Tibial artery (tissue), 4 donors: ENCODE results near the gene TRPM1.

Experiments used
- DNase-seq, 2 donors: peaks; one replicate each; pipeline ENCODE4 v3.0.0-alpha.2; 2019
- H3K27ac ChIP-seq, 2 donors: fragments of 200-600 bp; sonication (generic) in 1 of 2; 1 replicate in 1 of 2; 2 replicates in 1 of 2; pipeline ENCODE4 v1.5.1; 2018 to 2019; ENCODE audit warnings: mild to moderate bottlenecking in 1 of 2
- H3K27me3 ChIP-seq, 2 donors: fragments of 200-600 bp; sonication (generic) in 1 of 2; one replicate each; pipeline versions ENCODE4 v1.5.1 to v1.6.0; 2016 to 2019
- H3K36me3 ChIP-seq, 3 donors: fragments of 200-600 bp; sonication (generic) in 2 of 3; one replicate each; pipeline ENCODE4 v1.5.1; 2016 to 2019; ENCODE audit warnings: mild to moderate bottlenecking in 2 of 3
- H3K4me1 ChIP-seq, 4 donors: fragments of 200-600 bp; sonication (generic) in 2 of 4; 1 replicate in 3 of 4; 2 replicates in 1 of 4; pipeline ENCODE4 v1.5.1; 2016 to 2019
- H3K4me3 ChIP-seq, 2 donors: fragments of 200-600 bp; sonication (generic) in 1 of 2; 1 replicate in 1 of 2; 2 replicates in 1 of 2; pipeline ENCODE4 v1.5.1; 2018 to 2019; ENCODE audit warnings: mild to moderate bottlenecking in 2 of 2
- H3K9me3 ChIP-seq, 3 donors: fragments of 200-600 bp; sonication (generic) in 1 of 3; one replicate each; pipeline ENCODE4 v1.5.1; 2016 to 2019
- CTCF ChIP-seq, 2 experiments: fragments of 200-600 bp in 1 of 2; fragments of 450-650 bp in 1 of 2; IDR thresholded peaks; one replicate each; pipeline ENCODE4 v1.5.1; 2017 to 2019; ENCODE audit warnings: antibody characterized with exemption in 2 of 2, mild to moderate bottlenecking in 1 of 2, moderate library complexity in 1 of 2
- intact Hi-C: fragments of 100-400 bp; cut with DNase I; formaldehyde crosslinking; loops from one replicate; pipeline ENCODE4 v1.15.0; 2023; ENCODE audit warnings: low total_unique reads

TRPM1 gene

DNA sequence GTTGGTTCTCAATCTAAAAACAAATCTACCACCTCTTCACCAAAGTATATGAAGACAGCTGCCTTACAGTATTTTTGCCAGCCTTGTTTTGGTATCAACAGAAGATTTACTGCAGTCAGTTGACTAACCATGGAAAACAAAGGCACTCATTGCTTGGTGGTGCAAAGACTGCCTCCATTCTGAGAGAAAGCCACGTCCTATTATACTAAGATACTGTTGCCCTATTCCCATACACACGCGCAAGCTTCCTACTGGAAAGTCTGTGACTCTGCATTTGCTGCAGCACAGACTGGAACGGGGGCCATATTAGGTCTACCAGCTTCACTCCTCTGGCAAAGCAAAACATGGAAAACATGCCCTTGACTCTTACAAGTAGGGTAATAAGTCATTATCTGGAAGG lies 128.1 kb downstream of the TRPM1 start:
- peaks cover 0 to 5% (median 0%) of the 10 kb centered on the region in 4 donors for H3K4me1 ChIP-seq
- H3K9me3 ChIP-seq = no peaks in the 10 kb centered on the region
- intact Hi-C loops = no loop called here
- DNase-seq = no peak
- no peak for TF ChIP-seq CTCF (IDR thresholded peaks at IDR 0.05)
- no peak overlapping the region for H3K27ac ChIP-seq
- H3K4me3 ChIP-seq = no peak overlapping the region
- H3K27me3 ChIP-seq = no peaks in the 10 kb centered on the region
- peaks cover 0 to 33% (median 31%) of the 10 kb centered on the region in 3 donors for H3K36me3 ChIP-seq

DNA sequence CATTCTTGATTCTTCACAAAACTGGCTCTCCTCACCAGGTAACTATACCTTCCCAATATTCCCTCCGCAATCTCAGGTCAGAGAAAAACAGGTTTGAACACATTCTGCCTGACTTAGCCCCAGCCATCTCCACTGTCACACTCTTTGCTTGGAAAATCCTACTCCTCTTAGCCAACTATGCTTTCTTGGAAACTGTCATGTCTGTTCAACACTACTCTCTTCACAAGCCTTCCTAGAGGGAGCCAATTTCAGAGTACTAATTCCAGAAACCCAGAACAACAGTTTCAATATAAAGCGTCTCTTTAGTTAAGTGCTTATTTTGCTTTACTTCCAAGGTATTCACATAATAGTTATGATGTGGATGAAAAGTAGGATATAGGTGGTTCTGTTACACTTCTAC lies 131.8 kb downstream of the TRPM1 start:
- H3K36me3 ChIP-seq = peaks cover 7 to 45% (median 28%) of the 10 kb centered on the region in 3 donors
- TF ChIP-seq CTCF (IDR thresholded peaks at IDR 0.05) = no peak
- intact Hi-C loops = no loop called here

DNA sequence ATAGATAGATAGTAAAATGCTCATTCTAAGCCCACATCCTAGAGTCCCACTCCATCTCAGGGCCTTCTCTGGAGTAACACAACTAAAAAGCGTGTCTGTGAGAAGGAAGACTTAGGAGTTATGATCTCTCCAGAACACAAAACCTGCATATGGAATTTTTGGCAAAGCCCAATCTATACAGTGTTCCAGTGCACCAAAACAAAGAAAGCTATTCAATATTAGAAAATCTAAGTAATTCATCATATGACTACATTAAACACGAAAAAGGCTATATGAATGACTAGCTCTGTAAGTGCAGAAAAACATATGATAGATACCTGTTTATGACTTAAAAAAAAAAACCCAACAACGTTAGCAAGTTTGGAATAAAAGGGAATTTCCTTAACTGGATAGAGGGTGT lies 137.8 kb downstream of the TRPM1 start:
- Histone ChIP-seq H3K9me3 (no peaks in the 10 kb centered on the region), H3K4me3 (no peak overlapping the region), H3K36me3 (peaks cover 21 to 57% (median 41%) of the 10 kb centered on the region in 3 donors), H3K4me1 (no peaks in the 10 kb centered on the region), H3K27ac (no peak overlapping the region), H3K27me3 (no peaks in the 10 kb centered on the region)
- TF ChIP-seq CTCF (IDR thresholded peaks at IDR 0.05) = no peak
- intact Hi-C loops = no loop called here
- DNase-seq = no peak

More for the DNA sequence above, 131.8 kb downstream of the TRPM1 start:
- H3K27me3 ChIP-seq = no peaks in the 10 kb centered on the region
- no peak overlapping the region for H3K4me3 ChIP-seq
- no peaks in the 10 kb centered on the region for H3K9me3 ChIP-seq
- no peaks in the 10 kb centered on the region for H3K4me1 ChIP-seq
- no peak for DNase-seq
- no peak overlapping the region for H3K27ac ChIP-seq

DNA sequence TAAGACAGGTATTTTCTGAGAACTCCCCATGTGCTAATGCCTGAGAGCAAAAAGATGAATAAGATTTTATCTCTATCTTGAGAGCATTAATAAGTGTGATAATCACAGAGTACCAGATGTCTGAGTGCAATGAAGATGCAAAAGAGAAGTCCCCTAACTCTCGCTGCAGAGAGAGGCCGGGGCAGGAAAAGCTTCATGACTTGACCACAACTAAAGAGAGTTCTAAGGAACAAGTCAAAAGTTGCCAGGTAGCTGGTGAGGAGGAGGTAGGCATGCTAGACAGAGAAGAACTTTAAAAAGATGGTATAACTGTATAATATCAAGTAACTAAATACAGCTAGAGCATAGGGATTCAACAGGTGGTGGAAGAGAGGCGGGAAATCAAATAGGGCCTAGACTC lies 138.9 kb downstream of the TRPM1 start:
- TF ChIP-seq CTCF (IDR thresholded peaks at IDR 0.05) = no peak
- Histone ChIP-seq H3K4me1 (no peaks in the 10 kb centered on the region), H3K36me3 (peaks cover 28 to 67% (median 51%) of the 10 kb centered on the region in 3 donors), H3K9me3 (no peaks in the 10 kb centered on the region), H3K27me3 (no peaks in the 10 kb centered on the region), H3K4me3 (no peak overlapping the region), H3K27ac (no peak overlapping the region)
- no peak for DNase-seq
- intact Hi-C loops = no loop called here

GRCh38 chr15:30962079-30962478 lies 139.4 kb downstream of the TRPM1 start:
- Histone ChIP-seq H3K27me3 (no peaks in the 10 kb centered on the region), H3K4me3 (no peak overlapping the region), H3K36me3 (peaks cover 34 to 73% (median 57%) of the 10 kb centered on the region in 3 donors), H3K9me3 (no peaks in the 10 kb centered on the region), H3K27ac (no peak overlapping the region), H3K4me1 (no peaks in the 10 kb centered on the region)
- intact Hi-C loops = no loop called here
- DNase-seq = no peak
- no peak for TF ChIP-seq CTCF (IDR thresholded peaks at IDR 0.05)

- no peak overlapping the region for H3K27ac ChIP-seq
- intact Hi-C loops = no loop called here
- no peak for TF ChIP-seq CTCF (IDR thresholded peaks at IDR 0.05)
These were observed 143.3 kb downstream of the TRPM1 start for GRCh38 chr15:30958219-30958618.

More at GRCh38 chr15:30958219-30958618, 143.3 kb downstream of the TRPM1 start:
- Histone ChIP-seq H3K27me3 (no peaks in the 10 kb centered on the region), H3K9me3 (no peaks in the 10 kb centered on the region), H3K4me1 (no peaks in the 10 kb centered on the region), H3K36me3 (peaks cover 58 to 90% (median 79%) of the 10 kb centered on the region in 3 donors), H3K4me3 (no peak overlapping the region)
- no peak for DNase-seq
